Measurements from ENCODE around the gene SOHLH2.

GRCh38 chr13:36133950-36134626 lies 80.3 kb downstream of the SOHLH2 start:
- TF ChIP-seq CTCF (IDR thresholded peaks at IDR 0.05; ENCODE audit: poor library complexity, severe bottlenecking): peak; percentile 30
- TF ChIP-seq EZH2 (IDR thresholded peaks at IDR 0.05; ENCODE audit: borderline replicate concordance, insufficient read depth, low read length, poor library complexity, severe bottlenecking): no peak
- no peak for TF ChIP-seq REST (IDR thresholded peaks at IDR 0.05; ENCODE audit: borderline replicate concordance)
